ENCODE measurements around the gene LHX3. TPM values are rescaled to one million over a fixed set of nuclear protein-coding genes. Genes with fewer than 3 reads are reported as not detected.

The LHX3 gene
- total RNA-seq, 2 experiments from 2014 or later: not detected

DNA sequence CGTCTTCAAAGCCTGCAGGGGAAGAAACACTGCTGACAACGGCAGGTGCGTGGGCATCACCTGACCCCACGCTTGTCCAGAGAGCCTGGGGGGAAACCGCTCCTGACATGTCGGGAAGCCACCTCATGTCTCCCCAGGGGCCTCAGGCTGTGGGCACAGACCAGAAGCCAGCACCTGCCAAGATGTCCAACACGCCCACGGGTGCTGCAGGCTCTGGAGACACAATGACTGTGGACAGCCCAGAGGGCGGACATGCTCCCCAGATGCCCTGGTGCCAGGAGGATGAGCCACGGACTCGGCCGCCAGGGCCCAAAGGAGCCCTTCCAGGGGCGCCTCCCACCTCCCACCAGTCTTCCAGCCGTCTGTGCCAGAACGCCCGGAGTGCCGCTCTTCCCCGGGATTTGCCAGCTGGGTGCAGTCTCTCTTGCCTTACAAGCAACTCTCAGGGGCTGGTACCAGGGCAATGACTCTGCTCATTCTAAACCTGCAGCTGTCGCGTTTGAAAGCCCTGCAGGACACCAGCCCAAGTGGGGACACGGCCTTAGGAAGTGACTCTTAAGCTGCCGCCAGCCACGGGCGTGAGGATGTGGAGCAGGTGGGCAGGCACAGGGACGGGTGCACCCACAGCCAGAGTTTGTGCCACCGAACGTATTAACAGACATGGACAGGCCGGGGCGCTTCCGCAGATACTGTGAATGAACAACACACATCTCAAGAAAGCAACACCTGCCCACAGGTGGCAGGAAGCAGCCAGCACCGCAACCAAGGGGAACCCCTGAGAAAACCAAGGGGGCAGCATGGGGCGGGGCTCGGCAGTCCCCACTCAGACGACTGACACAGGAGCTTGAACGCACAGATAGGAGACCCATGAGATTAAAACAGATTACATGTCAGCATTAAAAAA, 6.8 kb upstream of the LHX3 start:
- Mint-ChIP-seq H3K36me3 (ENCODE audit: low read depth) (peaks cover 45% of the 10 kb centered on the region), H3K27ac (no peak overlapping the region), H3K4me3 (no peak overlapping the region), H3K27me3 (no peaks in the 10 kb centered on the region), H3K9me3 (ENCODE audit: low read depth) (no peaks in the 10 kb centered on the region), H3K4me1 (no peaks in the 10 kb centered on the region)
- CTCF ChIA-PET: no interaction called here
- intact Hi-C loops (cut with DNase I, micrococcal nuclease): no loop called here
- POLR2A ChIA-PET: no interaction called here
- DNase-seq (no peak), ATAC-seq (no peak)

DNA sequence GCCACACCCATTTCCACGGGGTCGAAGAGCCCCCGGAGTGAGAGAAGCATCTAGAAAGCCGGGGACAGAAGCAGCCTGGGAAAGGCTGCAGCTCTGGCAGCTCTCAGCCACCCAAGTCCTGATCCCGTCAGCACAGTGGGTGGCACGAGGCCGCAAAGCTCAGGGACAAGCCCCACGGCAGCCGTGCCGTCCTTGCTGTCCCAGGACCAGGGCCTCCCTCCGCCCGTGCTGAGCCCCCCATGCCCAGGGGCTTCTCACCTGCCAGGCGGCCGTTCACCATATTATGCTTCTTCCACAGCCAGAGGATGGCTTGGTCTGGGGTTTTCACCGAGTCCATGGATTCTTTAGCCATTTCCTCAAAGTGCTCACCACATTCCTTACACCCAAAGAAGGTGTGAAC, 6.1 kb upstream of the LHX3 start:
- intact Hi-C loops (cut with DNase I, micrococcal nuclease): no loop called here

DNA sequence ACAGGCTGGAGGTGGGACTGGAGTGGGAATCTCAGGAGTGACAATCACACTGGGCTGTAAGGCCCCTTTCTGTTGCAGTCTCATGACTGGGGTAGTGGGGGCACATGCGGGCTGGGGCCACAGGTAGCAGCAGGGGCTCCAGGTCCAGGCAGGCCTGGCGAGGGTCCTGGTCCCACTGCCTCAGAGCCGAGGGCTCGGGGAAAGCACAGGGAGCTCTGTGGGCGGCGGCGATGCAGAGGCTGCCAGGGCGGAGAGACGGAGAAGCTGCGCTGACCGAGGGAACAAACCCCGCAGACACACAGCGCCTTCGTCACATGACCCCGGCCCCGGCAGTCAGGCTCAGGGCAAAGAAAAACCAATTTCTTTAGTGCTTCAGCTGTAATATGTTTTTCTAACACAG, 5.3 kb upstream of the LHX3 start:
- ATAC-seq (no peak), DNase-seq (no peak)
- Mint-ChIP-seq H3K27me3 (no peaks in the 10 kb centered on the region), H3K4me1 (no peaks in the 10 kb centered on the region), H3K4me3 (no peak overlapping the region), H3K36me3 (ENCODE audit: low read depth) (peaks cover 35% of the 10 kb centered on the region), H3K27ac (no peak overlapping the region), H3K9me3 (ENCODE audit: low read depth) (no peaks in the 10 kb centered on the region)
- intact Hi-C loops (cut with DNase I, micrococcal nuclease): no loop called here
- ChIA-PET POLR2A (no interaction called here), CTCF (no interaction called here)

More for the DNA sequence above, 6.1 kb upstream of the LHX3 start:
- Mint-ChIP-seq H3K9me3 (ENCODE audit: low read depth) (no peaks in the 10 kb centered on the region), H3K4me3 (no peak overlapping the region), H3K36me3 (ENCODE audit: low read depth) (peaks cover 42% of the 10 kb centered on the region), H3K4me1 (no peaks in the 10 kb centered on the region), H3K27ac (no peak overlapping the region), H3K27me3 (no peaks in the 10 kb centered on the region)
- ChIA-PET CTCF (no interaction called here), POLR2A (no interaction called here)
- no peak for ATAC-seq
- DNase-seq: no peak

DNA sequence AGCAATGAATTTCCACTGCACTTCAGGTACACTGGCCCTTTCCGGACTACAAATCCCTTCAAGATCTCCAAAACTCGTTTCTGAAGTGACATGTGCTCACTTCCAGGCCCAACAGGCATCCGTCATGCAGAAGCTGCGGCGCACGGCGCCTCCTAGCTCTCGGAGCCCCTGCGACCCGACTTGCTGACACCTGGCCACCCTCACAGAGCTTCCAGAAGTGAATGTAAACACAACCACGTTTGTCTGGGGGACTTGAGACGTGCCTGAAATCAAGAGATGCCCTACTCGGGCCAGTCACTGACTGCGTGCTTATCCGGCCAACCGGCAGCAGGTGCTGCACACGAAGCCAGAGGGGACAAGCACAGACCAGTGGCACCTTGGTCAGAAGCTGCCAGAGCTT, 4.9 kb upstream of the LHX3 start:
- Mint-ChIP-seq H3K4me3 (no peak overlapping the region), H3K9me3 (ENCODE audit: low read depth) (no peaks in the 10 kb centered on the region), H3K36me3 (ENCODE audit: low read depth) (peaks cover 30% of the 10 kb centered on the region), H3K27ac (no peak overlapping the region), H3K4me1 (no peaks in the 10 kb centered on the region), H3K27me3 (no peaks in the 10 kb centered on the region)
- ChIA-PET CTCF (no interaction called here), POLR2A (no interaction called here)
- ATAC-seq (no peak), DNase-seq (no peak)
- intact Hi-C loops (cut with DNase I, micrococcal nuclease): no loop called here

GRCh38 chr9:136209232-136209631, 4.3 kb upstream of the LHX3 start:
- POLR2A ChIA-PET: no interaction called here
- H3K27ac Mint-ChIP-seq: no peak overlapping the region
- H3K4me3 Mint-ChIP-seq: no peak overlapping the region
- H3K4me1 Mint-ChIP-seq: no peaks in the 10 kb centered on the region
- H3K36me3 Mint-ChIP-seq (ENCODE audit: low read depth): peaks cover 25% of the 10 kb centered on the region
- DNase-seq (no peak), ATAC-seq (no peak)
- H3K9me3 Mint-ChIP-seq (ENCODE audit: low read depth): no peaks in the 10 kb centered on the region
- intact Hi-C loops (cut with DNase I, micrococcal nuclease): no loop called here
- CTCF ChIA-PET: no interaction called here
- peaks cover 2% of the 10 kb centered on the region for H3K27me3 Mint-ChIP-seq

GRCh38 chr9:136208675-136209074, 3.7 kb upstream of the LHX3 start:
- peaks cover 6% of the 10 kb centered on the region for H3K27me3 Mint-ChIP-seq
- peaks cover 19% of the 10 kb centered on the region for H3K36me3 Mint-ChIP-seq (ENCODE audit: low read depth)
- intact Hi-C loops (cut with DNase I, micrococcal nuclease): no loop called here
- ATAC-seq (no peak), DNase-seq (no peak)
- ChIA-PET POLR2A (no interaction called here), CTCF (no interaction called here)
- H3K9me3 Mint-ChIP-seq (ENCODE audit: low read depth): no peaks in the 10 kb centered on the region
- H3K4me1 Mint-ChIP-seq: no peaks in the 10 kb centered on the region
- no peak overlapping the region for H3K27ac Mint-ChIP-seq
- H3K4me3 Mint-ChIP-seq: no peak overlapping the region

GRCh38 chr9:136207616-136208015, 2.7 kb upstream of the LHX3 start:
- Mint-ChIP-seq H3K9me3 (ENCODE audit: low read depth) (no peaks in the 10 kb centered on the region), H3K27me3 (peaks cover 12% of the 10 kb centered on the region), H3K4me3 (no peak overlapping the region), H3K4me1 (no peaks in the 10 kb centered on the region), H3K27ac (no peak overlapping the region), H3K36me3 (ENCODE audit: low read depth) (peaks cover 10% of the 10 kb centered on the region)
- ATAC-seq (no peak), DNase-seq (no peak)
- intact Hi-C loops (cut with DNase I, micrococcal nuclease): no loop called here
- POLR2A ChIA-PET: no interaction called here
- CTCF ChIA-PET: no interaction called here

DNA sequence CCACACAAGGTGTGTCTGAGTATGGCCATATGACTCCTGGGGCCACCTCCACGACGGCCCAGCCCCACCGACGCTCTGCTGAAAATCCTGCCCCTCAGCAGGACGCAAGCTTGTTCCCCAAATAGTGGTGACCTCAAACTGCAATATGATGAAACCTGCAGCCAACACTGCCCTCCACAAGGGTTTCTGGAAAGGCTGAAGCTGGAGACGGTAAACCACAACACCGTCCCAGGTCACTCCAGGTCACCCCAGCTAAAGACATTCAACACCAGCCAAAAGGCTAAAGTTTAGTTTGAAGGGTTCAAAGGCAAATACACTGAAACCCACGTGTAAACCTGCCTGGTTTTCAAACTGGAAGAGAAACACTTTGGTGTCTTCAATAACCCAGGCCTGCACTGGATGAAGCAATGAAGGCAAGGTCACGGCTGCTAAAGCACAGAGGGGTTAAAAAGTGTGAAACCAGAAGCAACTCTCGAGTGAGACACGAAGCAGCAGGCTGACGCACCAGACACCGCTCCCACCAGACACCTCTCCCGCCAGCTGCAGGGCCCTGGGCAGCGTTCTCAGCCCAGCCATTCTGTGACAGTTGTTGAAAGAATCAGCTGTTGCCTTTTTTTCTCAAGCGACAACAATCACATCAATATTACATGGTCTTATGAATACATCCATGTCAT, 1.8 kb upstream of the LHX3 start:
- Mint-ChIP-seq H3K9me3 (ENCODE audit: low read depth) (no peaks in the 10 kb centered on the region), H3K4me1 (no peaks in the 10 kb centered on the region), H3K27me3 (peaks cover 12% of the 10 kb centered on the region), H3K4me3 (no peak overlapping the region), H3K36me3 (ENCODE audit: low read depth) (peaks cover 6% of the 10 kb centered on the region), H3K27ac (no peak overlapping the region)
- ChIA-PET POLR2A (no interaction called here), CTCF (no interaction called here)
- intact Hi-C loops (cut with DNase I, micrococcal nuclease): no loop called here
- DNase-seq: no peak
- ATAC-seq: no peak

DNA sequence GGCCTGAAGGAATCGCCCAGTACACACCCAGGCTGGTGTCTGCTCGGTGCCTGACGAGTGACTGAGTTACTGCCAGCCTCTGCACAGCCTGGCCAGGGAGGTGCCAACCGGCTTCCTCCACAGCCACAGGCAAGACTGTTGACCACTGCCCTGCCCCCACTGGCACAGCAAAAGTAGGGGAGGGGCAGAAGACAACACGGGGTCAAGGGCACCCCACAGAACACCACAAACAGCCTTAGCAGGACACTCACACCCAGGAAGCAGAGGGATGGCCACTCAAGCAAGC, 722 bp upstream of the LHX3 start:
- no peaks in the 10 kb centered on the region for H3K9me3 Mint-ChIP-seq (ENCODE audit: low read depth)
- intact Hi-C loops (cut with DNase I, micrococcal nuclease): no loop called here

GRCh38 chr9:136204145-136204805, 653 bp downstream of the LHX3 start:
- intact Hi-C loops (cut with DNase I, micrococcal nuclease): no loop called here
- Mint-ChIP-seq H3K4me1 (no peaks in the 10 kb centered on the region), H3K4me3 (no peak overlapping the region), H3K27me3 (peaks cover 26% of the 10 kb centered on the region), H3K9me3 (ENCODE audit: low read depth) (no peaks in the 10 kb centered on the region), H3K36me3 (ENCODE audit: low read depth) (peaks cover 4% of the 10 kb centered on the region), H3K27ac (no peak overlapping the region)
- no peak for ATAC-seq
- no peak for DNase-seq
- CTCF ChIA-PET: no interaction called here
- POLR2A ChIA-PET: no interaction called here

More for the DNA sequence above, 722 bp upstream of the LHX3 start:
- POLR2A ChIA-PET: no interaction called here
- CTCF ChIA-PET: no interaction called here
- H3K27ac Mint-ChIP-seq: no peak overlapping the region
- H3K4me3 Mint-ChIP-seq: no peak overlapping the region
- no peaks in the 10 kb centered on the region for H3K4me1 Mint-ChIP-seq
- H3K36me3 Mint-ChIP-seq (ENCODE audit: low read depth): peaks cover 4% of the 10 kb centered on the region
- DNase-seq (no peak), ATAC-seq (no peak)
- peaks cover 17% of the 10 kb centered on the region for H3K27me3 Mint-ChIP-seq

GRCh38 chr9:136203408-136204144, 1.4 kb downstream of the LHX3 start:
- DNase-seq (no peak), ATAC-seq (no peak)
- POLR2A ChIA-PET: no interaction called here
- no peaks in the 10 kb centered on the region for H3K4me1 Mint-ChIP-seq
- H3K27ac Mint-ChIP-seq: no peak overlapping the region
- CTCF ChIA-PET: no interaction called here
- peaks cover 26% of the 10 kb centered on the region for H3K27me3 Mint-ChIP-seq
- intact Hi-C loops (cut with DNase I, micrococcal nuclease): no loop called here
- no peak overlapping the region for H3K4me3 Mint-ChIP-seq
- H3K36me3 Mint-ChIP-seq (ENCODE audit: low read depth): no peaks in the 10 kb centered on the region
- H3K9me3 Mint-ChIP-seq (ENCODE audit: low read depth): no peaks in the 10 kb centered on the region

Data from activated CD4-positive, alpha-beta T cell treated with anti-CD3 and anti-CD28 coated beads for 36 hours (primary cell).